Panc1 (cell line): ENCODE results near the gene MAPK8IP2.
"Not testable (repeated sequence)": the region's sequence is repeated elsewhere in the genome, so short reads cannot be mapped to it uniquely, and the experiment has no call there.

Experiments
- POLR2AphosphoS5 ChIP-seq: IDR thresholded peaks from 2 replicates; pipeline ENCODE4 v1.6.1; 2012; ENCODE audit warnings: mild to moderate bottlenecking, low read depth, low read length, moderate library complexity
- TF ChIP-seq, protein P1 (sequence below): fragments of 450-650 bp; IDR thresholded peaks from 2 replicates; pipeline ENCODE4 v1.5.1; 2017; ENCODE audit warnings: mild to moderate bottlenecking
- TF ChIP-seq, protein P2 (sequence below), 2 experiments: IDR thresholded peaks; 2 replicates each; pipeline ENCODE4 v1.6.1; 2011 to 2012; ENCODE audit warnings: low read depth in 2 of 2, control low read depth in 1 of 2, low read length in 1 of 2, mild to moderate bottlenecking in 1 of 2, moderate library complexity in 1 of 2; ENCODE audit not compliant: insufficient read depth in 1 of 2

DNA sequence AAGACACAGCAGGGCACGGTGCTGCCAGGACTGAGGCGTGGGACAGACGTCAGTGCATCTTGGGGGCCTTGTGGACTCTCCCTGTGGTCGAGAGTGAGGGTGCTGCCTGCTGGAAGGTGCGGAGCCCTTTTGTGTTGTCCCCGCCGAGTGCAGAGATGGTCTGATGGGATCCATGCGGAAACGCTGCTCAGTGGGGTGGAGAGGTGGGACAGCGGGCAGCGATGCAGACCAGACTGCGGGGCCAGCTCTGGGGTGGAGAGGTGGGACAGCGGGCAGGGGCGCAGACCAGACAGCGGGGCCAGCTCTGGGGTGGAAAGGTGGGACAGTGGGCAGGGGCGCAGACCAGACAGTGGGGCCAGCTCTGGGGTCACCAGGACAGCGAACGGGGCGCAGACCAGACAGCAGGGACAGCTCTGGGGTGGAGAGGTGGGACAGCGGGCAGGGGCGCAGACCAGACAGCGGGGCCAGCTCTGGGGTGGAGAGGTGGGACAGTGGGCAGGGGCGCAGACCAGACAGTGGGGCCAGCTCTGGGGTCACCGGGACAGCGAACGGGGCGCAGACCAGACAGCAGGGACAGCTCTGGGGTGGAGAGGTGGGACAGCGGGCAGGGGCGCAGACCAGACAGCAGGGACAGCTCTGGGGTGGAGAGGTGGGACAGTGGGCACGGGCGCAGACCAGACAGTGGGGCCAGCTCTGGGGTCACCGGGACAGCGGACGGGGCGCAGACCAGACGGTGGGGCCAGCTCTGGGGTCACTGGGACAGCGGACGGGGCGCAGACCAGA is 7.7 kb downstream of the MAPK8IP2 start:
- TF ChIP-seq, protein P1, sequence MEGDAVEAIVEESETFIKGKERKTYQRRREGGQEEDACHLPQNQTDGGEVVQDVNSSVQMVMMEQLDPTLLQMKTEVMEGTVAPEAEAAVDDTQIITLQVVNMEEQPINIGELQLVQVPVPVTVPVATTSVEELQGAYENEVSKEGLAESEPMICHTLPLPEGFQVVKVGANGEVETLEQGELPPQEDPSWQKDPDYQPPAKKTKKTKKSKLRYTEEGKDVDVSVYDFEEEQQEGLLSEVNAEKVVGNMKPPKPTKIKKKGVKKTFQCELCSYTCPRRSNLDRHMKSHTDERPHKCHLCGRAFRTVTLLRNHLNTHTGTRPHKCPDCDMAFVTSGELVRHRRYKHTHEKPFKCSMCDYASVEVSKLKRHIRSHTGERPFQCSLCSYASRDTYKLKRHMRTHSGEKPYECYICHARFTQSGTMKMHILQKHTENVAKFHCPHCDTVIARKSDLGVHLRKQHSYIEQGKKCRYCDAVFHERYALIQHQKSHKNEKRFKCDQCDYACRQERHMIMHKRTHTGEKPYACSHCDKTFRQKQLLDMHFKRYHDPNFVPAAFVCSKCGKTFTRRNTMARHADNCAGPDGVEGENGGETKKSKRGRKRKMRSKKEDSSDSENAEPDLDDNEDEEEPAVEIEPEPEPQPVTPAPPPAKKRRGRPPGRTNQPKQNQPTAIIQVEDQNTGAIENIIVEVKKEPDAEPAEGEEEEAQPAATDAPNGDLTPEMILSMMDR = not testable (repeated sequence)
- TF ChIP-seq POLR2AphosphoS5 = not testable (repeated sequence)
- TF ChIP-seq, protein P2, sequence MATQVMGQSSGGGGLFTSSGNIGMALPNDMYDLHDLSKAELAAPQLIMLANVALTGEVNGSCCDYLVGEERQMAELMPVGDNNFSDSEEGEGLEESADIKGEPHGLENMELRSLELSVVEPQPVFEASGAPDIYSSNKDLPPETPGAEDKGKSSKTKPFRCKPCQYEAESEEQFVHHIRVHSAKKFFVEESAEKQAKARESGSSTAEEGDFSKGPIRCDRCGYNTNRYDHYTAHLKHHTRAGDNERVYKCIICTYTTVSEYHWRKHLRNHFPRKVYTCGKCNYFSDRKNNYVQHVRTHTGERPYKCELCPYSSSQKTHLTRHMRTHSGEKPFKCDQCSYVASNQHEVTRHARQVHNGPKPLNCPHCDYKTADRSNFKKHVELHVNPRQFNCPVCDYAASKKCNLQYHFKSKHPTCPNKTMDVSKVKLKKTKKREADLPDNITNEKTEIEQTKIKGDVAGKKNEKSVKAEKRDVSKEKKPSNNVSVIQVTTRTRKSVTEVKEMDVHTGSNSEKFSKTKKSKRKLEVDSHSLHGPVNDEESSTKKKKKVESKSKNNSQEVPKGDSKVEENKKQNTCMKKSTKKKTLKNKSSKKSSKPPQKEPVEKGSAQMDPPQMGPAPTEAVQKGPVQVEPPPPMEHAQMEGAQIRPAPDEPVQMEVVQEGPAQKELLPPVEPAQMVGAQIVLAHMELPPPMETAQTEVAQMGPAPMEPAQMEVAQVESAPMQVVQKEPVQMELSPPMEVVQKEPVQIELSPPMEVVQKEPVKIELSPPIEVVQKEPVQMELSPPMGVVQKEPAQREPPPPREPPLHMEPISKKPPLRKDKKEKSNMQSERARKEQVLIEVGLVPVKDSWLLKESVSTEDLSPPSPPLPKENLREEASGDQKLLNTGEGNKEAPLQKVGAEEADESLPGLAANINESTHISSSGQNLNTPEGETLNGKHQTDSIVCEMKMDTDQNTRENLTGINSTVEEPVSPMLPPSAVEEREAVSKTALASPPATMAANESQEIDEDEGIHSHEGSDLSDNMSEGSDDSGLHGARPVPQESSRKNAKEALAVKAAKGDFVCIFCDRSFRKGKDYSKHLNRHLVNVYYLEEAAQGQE (IDR thresholded peaks at IDR 0.05; ENCODE audit: insufficient read depth in 1 of 2, low read depth in 2 of 2, low read length in 1 of 2) = not testable (repeated sequence)
